Vagina (tissue), 2 donors: Measurements from ENCODE around the gene DCUN1D2. TPM values are rescaled to one million over a fixed set of nuclear protein-coding genes. Genes with fewer than 3 reads are reported as not detected.

Experiments
- DNase-seq, 2 donors: peaks; one replicate each; pipeline ENCODE4 v3.0.0-alpha.2; 2017; ENCODE audit errors: extremely low spot score in 2 of 2
- H3K27ac ChIP-seq: fragments of 200-600 bp; sonication (generic); one replicate; pipeline ENCODE4 v1.5.1; 2019
- H3K27me3 ChIP-seq: fragments of 200-600 bp; sonication (generic); one replicate; pipeline ENCODE4 v1.5.1; 2019
- H3K36me3 ChIP-seq, 2 donors: fragments of 200-600 bp; sonication (generic); one replicate each; pipeline ENCODE4 v1.5.1; 2017 to 2019
- H3K4me1 ChIP-seq: fragments of 200-600 bp; sonication (generic); one replicate; pipeline ENCODE4 v1.5.1; 2019
- H3K4me3 ChIP-seq, 2 donors: fragments of 200-600 bp; sonication (generic); 1 replicate in 1 of 2; 2 replicates in 1 of 2; pipeline ENCODE4 v1.5.1; 2016 to 2019
- H3K9me3 ChIP-seq: fragments of 200-600 bp; sonication (generic); one replicate; pipeline ENCODE4 v1.5.1; 2019
- CTCF ChIP-seq, 3 experiments: fragments of 450-650 bp in 2 of 3; fragments of 200-600 bp in 1 of 3; sonication (generic) in 1 of 3; IDR thresholded peaks; one replicate each; pipeline ENCODE4 v1.5.1; 2017 to 2019; ENCODE audit warnings: antibody characterized with exemption in 3 of 3, mild to moderate bottlenecking in 2 of 3, moderate library complexity in 2 of 3
- POLR2A ChIP-seq, 2 donors: fragments of 450-650 bp; IDR thresholded peaks; one replicate each; pipeline ENCODE4 v1.6.1; 2017; ENCODE audit warnings: antibody characterized with exemption in 2 of 2, mild to moderate bottlenecking in 2 of 2, moderate library complexity in 2 of 2
- POLR2AphosphoS5 ChIP-seq, 2 donors: sonication (generic); formaldehyde crosslinking; IDR thresholded peaks; one replicate each; pipeline ENCODE4 v1.9.0; 2017; ENCODE audit warnings: antibody characterized with exemption in 2 of 2, mild to moderate bottlenecking in 2 of 2, low read depth in 1 of 2; ENCODE audit not compliant: insufficient read depth in 1 of 2
- intact Hi-C: fragments of 100-400 bp; cut with DNase I; formaldehyde crosslinking; loops from one replicate; pipeline ENCODE4 v1.15.1; 2023
- total RNA-seq: library from RNA; depleted of rRNA; stranded (reverse); fragments of >200 nt; gene quantifications from one replicate; pipeline ENCODE4 v1.2.3, GENCODE V29; 2016

Gene DCUN1D2
- total RNA-seq, 1 donor from 2014 or later: 13.3 TPM

- H3K36me3 ChIP-seq: peaks cover 0 to 22% of the 10 kb centered on the region in 2 donors
- H3K27ac ChIP-seq: no peak overlapping the region
- intact Hi-C loops: no loop called here
- DNase-seq: no peak
- no peak for TF ChIP-seq POLR2A (IDR thresholded peaks at IDR 0.05)
- TF ChIP-seq POLR2AphosphoS5 (IDR thresholded peaks at IDR 0.05; ENCODE audit: insufficient read depth in 1 of 2, low read depth in 1 of 2): no peak
- TF ChIP-seq CTCF (IDR thresholded peaks at IDR 0.05): no peak
- H3K4me1 ChIP-seq: no peaks in the 10 kb centered on the region
- H3K4me3 ChIP-seq: no peak overlapping the region
- H3K9me3 ChIP-seq: no peaks in the 10 kb centered on the region
- H3K27me3 ChIP-seq: no peaks in the 10 kb centered on the region
These were observed 43.8 kb upstream of the DCUN1D2 start for GRCh38 chr13:113534236-113534860.

GRCh38 chr13:113533161-113533840 is 42.8 kb upstream of the DCUN1D2 start:
- Histone ChIP-seq H3K27me3 (no peaks in the 10 kb centered on the region), H3K27ac (peak overlapping the region; percentile 33), H3K9me3 (no peaks in the 10 kb centered on the region), H3K4me3 (no peak overlapping the region), H3K36me3 (peaks cover 0 to 29% of the 10 kb centered on the region in 2 donors), H3K4me1 (peaks cover 4% of the 10 kb centered on the region)
- intact Hi-C loops: no loop called here
- no peak for DNase-seq
- TF ChIP-seq POLR2A (IDR thresholded peaks at IDR 0.05): no peak
- no peak for TF ChIP-seq POLR2AphosphoS5 (IDR thresholded peaks at IDR 0.05; ENCODE audit: insufficient read depth in 1 of 2, low read depth in 1 of 2)
- no peak for TF ChIP-seq CTCF (IDR thresholded peaks at IDR 0.05)

GRCh38 chr13:113532156-113532806 is 41.8 kb upstream of the DCUN1D2 start:
- TF ChIP-seq CTCF (IDR thresholded peaks at IDR 0.05) (no peak), POLR2A (IDR thresholded peaks at IDR 0.05) (no peak), POLR2AphosphoS5 (IDR thresholded peaks at IDR 0.05; ENCODE audit: insufficient read depth in 1 of 2, low read depth in 1 of 2) (no peak)
- Histone ChIP-seq H3K27me3 (no peaks in the 10 kb centered on the region), H3K9me3 (no peaks in the 10 kb centered on the region), H3K27ac (peak overlapping the region; percentile 53), H3K36me3 (peaks cover 0 to 29% of the 10 kb centered on the region in 2 donors), H3K4me1 (peaks cover 12% of the 10 kb centered on the region), H3K4me3 (no peak overlapping the region)
- intact Hi-C loops: no loop called here
- DNase-seq: no peak

GRCh38 chr13:113531041-113531873 is 40.7 kb upstream of the DCUN1D2 start:
- DNase-seq: no peak
- intact Hi-C loops: no loop called here
- no peak for TF ChIP-seq POLR2AphosphoS5 (IDR thresholded peaks at IDR 0.05; ENCODE audit: insufficient read depth in 1 of 2, low read depth in 1 of 2)
- TF ChIP-seq CTCF (IDR thresholded peaks at IDR 0.05): no peak
- TF ChIP-seq POLR2A (IDR thresholded peaks at IDR 0.05): no peak
- Histone ChIP-seq H3K4me1 (peaks cover 12% of the 10 kb centered on the region), H3K27ac (no peak overlapping the region), H3K36me3 (peaks cover 0 to 29% of the 10 kb centered on the region in 2 donors), H3K9me3 (no peaks in the 10 kb centered on the region), H3K4me3 (no peak overlapping the region), H3K27me3 (no peaks in the 10 kb centered on the region)
